Endodermal cell (in vitro differentiated cells): ENCODE measurements around the gene TNFAIP8L2. TPM values are rescaled to one million over a fixed set of nuclear protein-coding genes. Genes with fewer than 3 reads are reported as not detected.

ENCODE experiments used
- DNase-seq: peaks from one replicate; pipeline ENCODE4 v3.0.0-alpha.2; 2017
- H3K27ac ChIP-seq: 2 replicates; pipeline ENCODE4 v1.5.1; 2013; ENCODE audit warnings: mild to moderate bottlenecking, low read depth, low read length, moderate library complexity
- H3K27me3 ChIP-seq: 2 replicates; pipeline ENCODE4 v1.6.1; 2013; ENCODE audit warnings: mild to moderate bottlenecking, low read length, moderate library complexity; ENCODE audit not compliant: insufficient read depth, control insufficient read depth, poor library complexity, severe bottlenecking
- H3K36me3 ChIP-seq: 2 replicates; pipeline ENCODE4 v1.7.0; 2013; ENCODE audit warnings: mild to moderate bottlenecking, low read length, moderate library complexity; ENCODE audit not compliant: control insufficient read depth, insufficient read depth
- H3K4me1 ChIP-seq: one replicate; pipeline ENCODE4 v1.7.0; 2013; ENCODE audit warnings: low read length; ENCODE audit not compliant: control insufficient read depth, insufficient read depth
- H3K4me3 ChIP-seq: 2 replicates; pipeline ENCODE4 v1.5.1; 2013; ENCODE audit warnings: mild to moderate bottlenecking, low read length, moderate library complexity
- H3K9ac ChIP-seq: 2 replicates; pipeline ENCODE4 v1.6.1; 2013; ENCODE audit warnings: mild to moderate bottlenecking, low read length, moderate library complexity; ENCODE audit not compliant: poor library complexity, severe bottlenecking; ENCODE audit errors: extremely low read depth
- H3K9me3 ChIP-seq: 2 replicates; pipeline ENCODE4 v1.6.1; 2013; ENCODE audit warnings: mild to moderate bottlenecking, low read length, moderate library complexity; ENCODE audit not compliant: control insufficient read depth
- H3K27ac Mint-ChIP-seq: 2 replicates; pipeline ENCODE4 v1.8.0; 2020; ENCODE audit warnings: mixed read lengths
- H3K27me3 Mint-ChIP-seq: 2 replicates; pipeline ENCODE4 v1.8.0; 2021; ENCODE audit warnings: mild to moderate bottlenecking, mixed read lengths; ENCODE audit not compliant: insufficient read depth
- H3K36me3 Mint-ChIP-seq: 2 replicates; pipeline ENCODE4 v1.8.0; 2020; ENCODE audit warnings: low read depth, mixed read lengths
- H3K4me1 Mint-ChIP-seq: 2 replicates; pipeline ENCODE4 v1.8.0; 2020; ENCODE audit warnings: mixed read lengths
- H3K4me3 Mint-ChIP-seq: 2 replicates; pipeline ENCODE4 v1.8.0; 2020; ENCODE audit warnings: mild to moderate bottlenecking, moderate library complexity, mixed read lengths
- H3K9me3 Mint-ChIP-seq: 2 replicates; pipeline ENCODE4 v1.8.0; 2020; ENCODE audit warnings: mild to moderate bottlenecking, mixed read lengths
- CTCF ChIP-seq: fragments of 200-600 bp; sonication (generic); conservative IDR thresholded peaks from 2 replicates; pipeline ENCODE4 v1.5.0; 2021; ENCODE audit warnings: antibody characterized with exemption, mild to moderate bottlenecking
- WGBS, 2 experiments: methylation state at CpG; one replicate each; pipeline versions ENCODE4 v1.1.5 to v1.1.7; 2013; ENCODE audit warnings: missing lambda C conversion rate in 2 of 2, mixed read lengths in 1 of 2; ENCODE audit not compliant: insufficient coverage in 1 of 2, insufficient read length in 1 of 2; 5-methylcytosine and 5-hydroxymethylcytosine counted together
- total RNA-seq, 2 donors: library from RNA; stranded (reverse); fragmentation: NEBNext Ultra II Directional in 1 of 2; extraction: Animal tissue kit (Norgen Biotek cat#: 25700) in 1 of 2; gene quantifications; 2 replicates in 1 of 2; 3 replicates in 1 of 2; pipeline ENCODE4 v1.2.1, GENCODE V29; 2021

Gene TNFAIP8L2
- total RNA-seq, 2 donors from 2014 or later = not detected

- peak overlapping the region; percentile 75 for H3K27ac Mint-ChIP-seq
- peaks cover 13% of the 10 kb centered on the region for H3K36me3 ChIP-seq
- peak overlapping the region; percentile 60 for H3K4me3 Mint-ChIP-seq
- peaks cover 20% of the 10 kb centered on the region for H3K27me3 Mint-ChIP-seq
- TF ChIP-seq CTCF = no peak
- no peak overlapping the region for H3K9ac ChIP-seq
- H3K9me3 ChIP-seq = no peaks in the 10 kb centered on the region
- H3K4me1 ChIP-seq = no peaks in the 10 kb centered on the region
- peak overlapping the region; percentile 61 for H3K4me3 ChIP-seq
- H3K27me3 ChIP-seq = no peaks in the 10 kb centered on the region
- H3K9me3 Mint-ChIP-seq = no peaks in the 10 kb centered on the region
- peak; percentile 98 for DNase-seq
- peaks cover 19% of the 10 kb centered on the region for H3K36me3 Mint-ChIP-seq
- peaks cover under 1% of the 10 kb centered on the region for H3K4me1 Mint-ChIP-seq
- 19 to 46% methylated on average over 38 to 45 of the region's 45 CpGs for WGBS, 2 experiments
- H3K27ac ChIP-seq = no peak overlapping the region
Observed at GRCh38 chr1:151130987-151131586, 25.4 kb upstream of the TNFAIP8L2 start.

GRCh38 chr1:151131701-151132334 is 24.6 kb upstream of the TNFAIP8L2 start:
- Histone ChIP-seq H3K27ac (no peak overlapping the region), H3K4me3 (peak overlapping the region; percentile 61), H3K4me1 (no peaks in the 10 kb centered on the region), H3K9ac (no peak overlapping the region), H3K9me3 (no peaks in the 10 kb centered on the region), H3K36me3 (peaks cover 20% of the 10 kb centered on the region), H3K27me3 (no peaks in the 10 kb centered on the region)
- H3K4me1 Mint-ChIP-seq = no peaks in the 10 kb centered on the region
- H3K36me3 Mint-ChIP-seq = peaks cover 27% of the 10 kb centered on the region
- peaks cover 20% of the 10 kb centered on the region for H3K27me3 Mint-ChIP-seq
- peak overlapping the region; percentile 75 for H3K27ac Mint-ChIP-seq
- H3K9me3 Mint-ChIP-seq = no peaks in the 10 kb centered on the region
- TF ChIP-seq CTCF = no peak
- peak overlapping the region; percentile 60 for H3K4me3 Mint-ChIP-seq
- peak; percentile 84 for DNase-seq
- 52 to 65% methylated on average over 35 to 39 of the region's 39 CpGs for WGBS, 2 experiments

GRCh38 chr1:151132335-151133017 is 24.0 kb upstream of the TNFAIP8L2 start:
- DNase-seq = no peak
- Mint-ChIP-seq H3K27me3 (peaks cover 20% of the 10 kb centered on the region), H3K36me3 (peaks cover 32% of the 10 kb centered on the region), H3K4me1 (no peaks in the 10 kb centered on the region), H3K4me3 (peak overlapping the region; percentile 60), H3K9me3 (no peaks in the 10 kb centered on the region), H3K27ac (peak overlapping the region; percentile 75)
- Histone ChIP-seq H3K27me3 (no peaks in the 10 kb centered on the region), H3K9me3 (no peaks in the 10 kb centered on the region), H3K9ac (no peak overlapping the region), H3K27ac (no peak overlapping the region), H3K4me1 (no peaks in the 10 kb centered on the region), H3K4me3 (no peak overlapping the region), H3K36me3 (peaks cover 23% of the 10 kb centered on the region)
- 82 to 86% methylated on average over 49 to 74 of the region's 74 CpGs for WGBS, 2 experiments
- no peak for TF ChIP-seq CTCF
